EH (cell line): ENCODE data around the gene TAF4.
A peak's percentile ranks its signal among the peaks of the same experiment; 100 is the strongest.

ENCODE experiments used
- DNase-seq: peaks from one replicate; pipeline ENCODE4 v3.0.0-alpha.2; 2015; ENCODE audit warnings: low read depth

TAF4 gene

GRCh38 chr20:62019881-62020492 lies 45.7 kb downstream of the TAF4 start:
- no peak for DNase-seq

- DNase-seq, result no peak
Observed at GRCh38 chr20:62019144-62019805, 46.4 kb downstream of the TAF4 start.

- no peak for DNase-seq
Observed at GRCh38 chr20:62018437-62019143, 47.1 kb downstream of the TAF4 start.

GRCh38 chr20:62015540-62016288 lies 50.0 kb downstream of the TAF4 start:
- no peak for DNase-seq

GRCh38 chr20:62014889-62015537 lies 50.7 kb downstream of the TAF4 start:
- DNase-seq, result no peak

GRCh38 chr20:62014488-62014775 lies 51.2 kb downstream of the TAF4 start:
- no peak for DNase-seq

GRCh38 chr20:62012631-62013030 lies 53.0 kb downstream of the TAF4 start:
- DNase-seq, result no peak

- no peak for DNase-seq
Observed at GRCh38 chr20:62011938-62012534, 53.6 kb downstream of the TAF4 start.

GRCh38 chr20:62011403-62011790 lies 54.3 kb downstream of the TAF4 start:
- no peak for DNase-seq

- peak; percentile 64 for DNase-seq
Observed at GRCh38 chr20:62010551-62011402, 54.9 kb downstream of the TAF4 start.

- DNase-seq, result no peak
Observed at GRCh38 chr20:62009869-62010445, 55.7 kb downstream of the TAF4 start.

- no peak for DNase-seq
Observed at GRCh38 chr20:62009322-62009721, 56.4 kb downstream of the TAF4 start.

GRCh38 chr20:62008643-62009183 lies 57.0 kb downstream of the TAF4 start:
- no peak for DNase-seq

GRCh38 chr20:62007127-62007647 lies 58.5 kb downstream of the TAF4 start:
- DNase-seq, result no peak

- DNase-seq, result no peak
Observed at GRCh38 chr20:62006482-62006881, 59.2 kb downstream of the TAF4 start.

GRCh38 chr20:62004614-62005013 lies 61.1 kb downstream of the TAF4 start:
- DNase-seq, result no peak

GRCh38 chr20:62003567-62004405 lies 61.9 kb downstream of the TAF4 start:
- no peak for DNase-seq

- no peak for DNase-seq
Observed at GRCh38 chr20:62002882-62003480, 62.7 kb downstream of the TAF4 start.
